Spleen (tissue), 11 donors: Measurements from ENCODE around the gene GMDS. TPM values are rescaled to one million over a fixed set of nuclear protein-coding genes. Genes with fewer than 3 reads are reported as not detected.

Source experiments
- DNase-seq: peaks from one replicate; pipeline ENCODE4 v3.0.0-alpha.2; 2020
- H3K27ac ChIP-seq, 8 donors: fragments of 200-600 bp; sonication (generic) in 7 of 8; 1 replicate in 4 of 8; 2 replicates in 4 of 8; pipeline versions ENCODE4 v1.5.0 to v1.8.0; 2016 to 2021; ENCODE audit warnings: inconsistent platforms in 4 of 8, mild to moderate bottlenecking in 4 of 8, moderate library complexity in 1 of 8
- H3K27me3 ChIP-seq, 7 donors: fragments of 200-600 bp; sonication (generic) in 6 of 7; replicated peaks in 1 of 7; 1 replicate in 4 of 7; 2 replicates in 3 of 7; pipeline versions ENCODE4 v1.5.0 to v1.8.0; 2016 to 2021; ENCODE audit warnings: inconsistent platforms in 3 of 7, mild to moderate bottlenecking in 1 of 7
- H3K36me3 ChIP-seq, 6 donors: fragments of 200-600 bp; sonication (generic) in 5 of 6; 1 replicate in 4 of 6; 2 replicates in 2 of 6; pipeline versions ENCODE4 v1.5.0 to v1.8.0; 2016 to 2021; ENCODE audit warnings: inconsistent platforms in 2 of 6
- H3K4me1 ChIP-seq, 6 donors: fragments of 200-600 bp; sonication (generic) in 5 of 6; 1 replicate in 3 of 6; 2 replicates in 3 of 6; pipeline versions ENCODE4 v1.5.0 to v1.8.0; 2016 to 2021; ENCODE audit warnings: inconsistent platforms in 3 of 6
- H3K4me3 ChIP-seq, 8 donors: fragments of 200-600 bp; sonication (generic) in 7 of 8; 1 replicate in 4 of 8; 2 replicates in 4 of 8; pipeline versions ENCODE4 v1.5.0 to v1.8.0; 2016 to 2021; ENCODE audit warnings: inconsistent platforms in 4 of 8, mild to moderate bottlenecking in 4 of 8, moderate library complexity in 2 of 8
- H3K9me3 ChIP-seq, 8 donors: fragments of 200-600 bp; sonication (generic) in 7 of 8; 1 replicate in 4 of 8; 2 replicates in 4 of 8; pipeline versions ENCODE4 v1.5.0 to v1.8.0; 2016 to 2021; ENCODE audit warnings: inconsistent platforms in 4 of 8
- POLR2A ChIP-seq, 3 donors: fragments of 450-650 bp; IDR thresholded peaks; one replicate each; pipeline ENCODE4 v1.5.1; 2017; ENCODE audit warnings: antibody characterized with exemption in 3 of 3, mild to moderate bottlenecking in 1 of 3
- POLR2AphosphoS5 ChIP-seq, 3 donors: sonication (generic); formaldehyde crosslinking; IDR thresholded peaks; one replicate each; pipeline ENCODE4 v1.5.1; 2017; ENCODE audit warnings: antibody characterized with exemption in 3 of 3
- WGBS, 5 donors: extraction: QIAGEN DNeasy Blood & Tissue Kit in 3 of 5; methylation state at CpG; one replicate each; pipeline versions ENCODE4 v1.1.5 to v1.1.7; 2013 to 2018; 5-methylcytosine and 5-hydroxymethylcytosine counted together
- intact Hi-C: fragments of 100-400 bp; cut with DNase I; formaldehyde crosslinking; loops from one replicate; pipeline ENCODE4 v1.15.0; 2023; ENCODE audit warnings: low total_unique reads
- polyA plus RNA-seq, 3 donors: library from polyadenylated mRNA; stranded (reverse); fragments of 200-250 nt; gene quantifications; one replicate each; pipeline ENCODE4 v1.2.1, GENCODE V29; 2013
- total RNA-seq, 7 donors: library from RNA; depleted of rRNA in 3 of 7; stranded (reverse); fragments of >200 nt in 3 of 7; fragmentation: NEBNext Ultra II Directional in 4 of 7; extraction: Animal tissue kit (Norgen Biotek cat#: 25700) in 4 of 7; gene quantifications; one replicate each; pipeline versions ENCODE4 v1.1.0 to v1.2.1, GENCODE V29; 2016 to 2021
- TF ChIP-seq, protein P1 (sequence below), 11 experiments: fragments of 200-600 bp in 7 of 11; fragments of 450-650 bp in 4 of 11; sonication (generic) in 4 of 11; IDR thresholded peaks in 8 of 11; conservative IDR thresholded peaks in 3 of 11; 1 replicate in 7 of 11; 2 replicates in 4 of 11; pipeline versions ENCODE4 v1.4.0 to v1.8.0; 2016 to 2021; ENCODE audit warnings: antibody characterized with exemption in 11 of 11, inconsistent platforms in 4 of 11, mild to moderate bottlenecking in 1 of 11
- donor health status: healthy with polysubstance abuse.
- donor health status: DM: no; HTN: no; CAD: no; lungs with moderate emphysema.
- donor health status: DM: no; HTN: no; CAD: no.
- donor health status: Bipolar disorder and iron deficiency.
- donor health status: healthy.
- donor health status: DM: no; HTN: no; CAD: no.
- donor health status: DM: yes; HTN: yes; CAD: no.

The GMDS gene
- total and polyA plus RNA-seq, 10 donors = 9.1 to 30.8 (median 17.7) TPM

DNA sequence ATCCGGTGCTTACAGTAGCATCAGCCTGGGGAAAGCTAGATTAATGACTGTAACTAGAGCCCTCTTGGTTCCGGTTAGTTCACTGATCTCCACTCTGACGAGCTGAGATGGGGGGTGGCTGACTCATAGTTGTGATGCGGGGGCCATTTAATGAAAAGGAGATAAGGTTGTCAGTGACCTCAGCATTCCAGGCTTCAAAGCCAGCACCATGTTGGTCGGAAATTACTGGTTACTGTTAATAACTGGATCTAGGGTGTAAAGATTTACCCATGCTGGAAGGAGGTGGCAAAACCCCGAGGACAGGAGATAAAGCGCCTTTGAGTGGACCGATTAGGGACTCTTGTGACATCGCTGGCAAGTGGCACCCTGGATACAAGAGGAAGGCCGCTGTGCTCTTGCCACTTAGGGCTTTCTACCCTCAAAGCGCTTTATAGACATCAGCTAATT lies 614.6 kb downstream of the GMDS start:
- H3K4me3 ChIP-seq = no peak overlapping the region
- peaks cover 0 to 56% (median 30%) of the 10 kb centered on the region in 7 donors for H3K27me3 ChIP-seq
- TF ChIP-seq, protein P1, sequence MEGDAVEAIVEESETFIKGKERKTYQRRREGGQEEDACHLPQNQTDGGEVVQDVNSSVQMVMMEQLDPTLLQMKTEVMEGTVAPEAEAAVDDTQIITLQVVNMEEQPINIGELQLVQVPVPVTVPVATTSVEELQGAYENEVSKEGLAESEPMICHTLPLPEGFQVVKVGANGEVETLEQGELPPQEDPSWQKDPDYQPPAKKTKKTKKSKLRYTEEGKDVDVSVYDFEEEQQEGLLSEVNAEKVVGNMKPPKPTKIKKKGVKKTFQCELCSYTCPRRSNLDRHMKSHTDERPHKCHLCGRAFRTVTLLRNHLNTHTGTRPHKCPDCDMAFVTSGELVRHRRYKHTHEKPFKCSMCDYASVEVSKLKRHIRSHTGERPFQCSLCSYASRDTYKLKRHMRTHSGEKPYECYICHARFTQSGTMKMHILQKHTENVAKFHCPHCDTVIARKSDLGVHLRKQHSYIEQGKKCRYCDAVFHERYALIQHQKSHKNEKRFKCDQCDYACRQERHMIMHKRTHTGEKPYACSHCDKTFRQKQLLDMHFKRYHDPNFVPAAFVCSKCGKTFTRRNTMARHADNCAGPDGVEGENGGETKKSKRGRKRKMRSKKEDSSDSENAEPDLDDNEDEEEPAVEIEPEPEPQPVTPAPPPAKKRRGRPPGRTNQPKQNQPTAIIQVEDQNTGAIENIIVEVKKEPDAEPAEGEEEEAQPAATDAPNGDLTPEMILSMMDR (IDR thresholded peaks at IDR 0.05 in 8 of 11, conservative IDR thresholded peaks at IDR 0.05 in 3 of 11) = no peak
- no peak for TF ChIP-seq POLR2AphosphoS5 (IDR thresholded peaks at IDR 0.05)
- TF ChIP-seq POLR2A (IDR thresholded peaks at IDR 0.05) = no peak
- no peaks in the 10 kb centered on the region for H3K9me3 ChIP-seq
- intact Hi-C loops = no loop called here
- H3K36me3 ChIP-seq = no peaks in the 10 kb centered on the region
- no peak for DNase-seq
- H3K27ac ChIP-seq = no peak overlapping the region
- peaks cover 0 to 7% (median 4%) of the 10 kb centered on the region in 6 donors for H3K4me1 ChIP-seq
- WGBS, 5 donors = 92 to 96% (median 94%) methylated on average over 11 of the region's 11 CpGs

DNA sequence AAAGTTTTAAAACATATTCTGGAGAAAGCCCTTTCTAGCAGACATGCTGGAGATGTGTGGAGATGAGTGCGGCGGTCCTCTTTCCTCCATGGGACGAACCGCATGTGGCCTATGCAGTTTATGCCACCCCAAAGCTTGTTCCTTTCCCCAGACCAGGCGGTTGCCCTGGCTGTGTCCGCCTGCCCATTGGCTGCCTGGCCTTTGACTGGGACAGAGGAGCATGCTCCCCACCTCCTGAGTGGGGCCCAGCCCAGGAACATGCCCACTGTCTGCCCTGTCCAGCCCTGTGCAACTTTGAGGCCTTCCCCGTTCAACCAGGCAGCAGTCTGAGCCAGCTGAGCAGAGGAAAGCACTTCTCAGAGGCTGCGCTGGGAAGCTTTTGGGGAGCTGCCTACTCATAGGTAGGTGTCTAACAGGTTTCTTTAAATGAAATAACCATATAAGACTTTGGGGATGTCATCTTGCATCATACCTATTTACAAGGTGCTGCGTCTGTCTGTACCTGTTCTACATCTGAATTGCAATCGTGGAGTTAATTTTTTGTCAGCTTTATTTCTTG lies 615.1 kb downstream of the GMDS start:
- peaks cover 0 to 56% (median 35%) of the 10 kb centered on the region in 7 donors for H3K27me3 ChIP-seq
- TF ChIP-seq, protein P1 (IDR thresholded peaks at IDR 0.05 in 8 of 11, conservative IDR thresholded peaks at IDR 0.05 in 3 of 11) = no peak
- TF ChIP-seq POLR2A (IDR thresholded peaks at IDR 0.05) (no peak), POLR2AphosphoS5 (IDR thresholded peaks at IDR 0.05) (no peak)

DNA sequence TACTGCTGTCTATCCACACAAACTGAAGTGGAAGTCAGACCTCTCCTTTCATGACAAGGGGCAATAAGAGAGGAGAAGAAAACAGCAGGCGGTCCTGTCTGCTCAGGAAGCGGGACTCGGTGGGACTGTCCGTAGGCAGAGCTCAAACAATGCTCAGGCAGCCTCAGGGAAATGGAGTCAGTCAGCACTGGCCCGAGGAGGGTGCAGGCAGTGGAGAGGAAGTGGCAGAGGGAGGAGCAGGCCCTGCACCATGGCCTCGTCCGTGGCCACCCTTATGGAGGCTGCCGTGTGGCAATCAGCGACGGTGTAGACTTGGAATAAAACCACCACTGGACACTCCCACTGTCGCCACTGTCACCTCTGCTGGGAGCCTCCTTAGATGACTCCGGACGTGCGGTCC lies 616.1 kb downstream of the GMDS start:
- no peak overlapping the region for H3K4me3 ChIP-seq
- peaks cover 0 to 61% (median 45%) of the 10 kb centered on the region in 7 donors for H3K27me3 ChIP-seq
- 78 to 95% (median 87%) methylated on average over 14 of the region's 14 CpGs for WGBS, 5 donors
- no peak overlapping the region for H3K27ac ChIP-seq
- H3K36me3 ChIP-seq = no peaks in the 10 kb centered on the region
- intact Hi-C loops = no loop called here
- H3K4me1 ChIP-seq = peaks cover 10 to 22% (median 18%) of the 10 kb centered on the region in 6 donors
- DNase-seq = peak; percentile 66
- TF ChIP-seq, protein P1 (IDR thresholded peaks at IDR 0.05 in 8 of 11, conservative IDR thresholded peaks at IDR 0.05 in 3 of 11) = no peak
- H3K9me3 ChIP-seq = no peaks in the 10 kb centered on the region

More for the DNA sequence above, 615.1 kb downstream of the GMDS start:
- WGBS, 5 donors = 91 to 98% (median 95%) methylated on average over 8 to 10 of the region's 10 CpGs
- intact Hi-C loops = no loop called here
- Histone ChIP-seq H3K9me3 (no peaks in the 10 kb centered on the region), H3K4me1 (peaks cover 2 to 12% (median 8%) of the 10 kb centered on the region in 6 donors), H3K36me3 (no peaks in the 10 kb centered on the region), H3K27ac (no peak overlapping the region), H3K4me3 (no peak overlapping the region)
- peak; percentile 59 for DNase-seq

DNA sequence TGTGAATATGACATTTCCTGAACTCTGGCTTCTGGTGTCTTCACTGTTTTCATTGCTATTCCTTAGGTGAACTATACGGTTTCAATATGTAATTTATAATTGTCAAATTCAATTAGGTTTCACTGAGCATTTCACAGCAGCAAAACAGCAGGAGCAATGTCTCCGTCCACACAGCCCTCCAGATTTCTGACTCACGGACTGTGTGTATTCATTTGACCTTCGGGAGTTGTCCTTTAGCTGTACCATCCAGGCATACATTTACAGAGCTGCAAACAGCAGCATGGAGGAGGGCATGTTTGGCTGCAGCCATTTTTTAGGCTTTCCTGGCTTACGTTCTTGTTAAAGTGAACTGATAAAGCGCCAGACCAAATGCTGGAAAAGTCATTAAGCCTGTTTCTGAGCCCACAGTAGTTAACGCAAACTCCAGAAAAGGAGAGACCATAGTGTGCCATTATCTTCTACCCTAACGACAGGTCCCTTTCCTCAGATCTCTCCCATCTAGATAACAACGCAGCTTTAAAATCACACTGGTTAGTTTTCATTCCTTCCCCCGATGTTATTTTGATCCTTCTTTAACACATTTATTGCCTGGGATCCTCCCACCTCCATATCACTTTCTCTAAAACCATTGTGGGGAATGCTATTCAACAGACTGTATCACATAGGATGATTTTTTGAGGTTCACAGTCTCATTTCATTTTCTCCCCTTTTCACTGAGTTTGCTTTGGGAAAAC lies 617.4 kb downstream of the GMDS start:
- H3K27ac ChIP-seq = no peak overlapping the region

More for the DNA sequence above, 617.4 kb downstream of the GMDS start:
- H3K4me3 ChIP-seq = no peak overlapping the region
- H3K4me1 ChIP-seq = peaks cover 10 to 28% (median 23%) of the 10 kb centered on the region in 6 donors
- 81 to 92% (median 85%) methylated on average over 10 of the region's 10 CpGs for WGBS, 5 donors
- H3K36me3 ChIP-seq = peaks cover 0 to 13% (median 0%) of the 10 kb centered on the region in 6 donors
- peaks cover 0 to 73% (median 58%) of the 10 kb centered on the region in 7 donors for H3K27me3 ChIP-seq
- H3K9me3 ChIP-seq = no peaks in the 10 kb centered on the region
- intact Hi-C loops = no loop called here
- DNase-seq = peak; percentile 24
- TF ChIP-seq POLR2A (IDR thresholded peaks at IDR 0.05) (no peak), POLR2AphosphoS5 (IDR thresholded peaks at IDR 0.05) (no peak)
- TF ChIP-seq, protein P1 (IDR thresholded peaks at IDR 0.05 in 8 of 11, conservative IDR thresholded peaks at IDR 0.05 in 3 of 11) = no peak
